HG03521 (cell line): ENCODE measurements around the gene CHD3.

Experiments
- ATAC-seq: cut with Tn5 transposase; IDR thresholded peaks from one replicate; pipeline ENCODE4 v1.9.1; 2021; ENCODE audit warnings: mild to moderate bottlenecking, moderate library complexity; ENCODE audit not compliant: unreplicated experiment

The CHD3 gene

DNA sequence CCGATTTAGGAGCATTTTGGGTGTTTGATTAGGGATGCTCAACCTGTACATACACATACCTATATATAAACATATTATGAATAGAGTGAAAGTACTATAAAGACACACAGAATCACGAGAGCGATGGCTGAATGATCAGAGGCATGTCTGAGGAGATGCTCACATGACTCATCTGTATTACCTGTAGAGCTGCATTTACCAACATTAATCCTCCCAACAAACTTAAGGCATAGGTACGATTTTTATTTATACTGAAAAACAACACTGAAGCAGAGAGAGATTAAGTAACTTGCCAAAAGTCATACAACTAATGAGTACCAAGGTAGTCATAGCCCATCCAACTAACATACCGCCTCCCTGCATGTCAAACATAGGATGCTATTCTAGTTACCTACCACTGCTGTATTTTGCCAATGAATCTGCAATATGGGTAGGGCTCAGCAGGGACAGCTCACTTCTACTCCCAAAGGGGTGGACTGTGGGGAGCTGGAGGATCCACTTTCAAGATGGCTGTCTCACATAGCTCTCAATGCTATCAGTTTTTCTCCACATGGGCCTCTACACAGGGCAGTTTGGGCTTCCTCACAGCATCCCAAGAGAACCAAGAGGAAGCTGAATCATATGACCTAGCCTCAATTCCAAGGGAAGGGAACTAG lies 23.5 kb upstream of the CHD3 start:
- ATAC-seq, result no peak

DNA sequence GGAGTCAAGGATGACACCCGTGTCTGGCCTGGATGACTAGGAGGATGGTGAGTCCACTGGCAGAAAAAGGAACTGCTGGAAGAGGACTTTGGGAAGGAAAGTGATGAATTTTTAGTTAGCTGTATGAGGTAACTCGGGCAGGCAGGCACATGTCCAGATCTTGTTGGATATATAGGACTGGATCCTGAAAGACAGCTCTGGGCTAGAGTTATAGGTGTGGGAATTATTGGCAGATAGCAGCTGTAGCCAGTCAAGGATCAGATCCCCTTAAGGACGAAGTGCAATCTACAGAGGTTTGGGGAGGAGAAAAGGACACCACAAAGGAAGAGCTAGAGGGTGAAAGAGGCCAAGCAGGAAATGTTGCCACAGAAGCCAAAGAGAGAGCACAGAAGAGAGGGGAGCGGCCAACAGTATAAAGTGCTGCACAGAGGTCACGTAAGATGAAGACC lies 20.7 kb upstream of the CHD3 start:
- no peak for ATAC-seq

DNA sequence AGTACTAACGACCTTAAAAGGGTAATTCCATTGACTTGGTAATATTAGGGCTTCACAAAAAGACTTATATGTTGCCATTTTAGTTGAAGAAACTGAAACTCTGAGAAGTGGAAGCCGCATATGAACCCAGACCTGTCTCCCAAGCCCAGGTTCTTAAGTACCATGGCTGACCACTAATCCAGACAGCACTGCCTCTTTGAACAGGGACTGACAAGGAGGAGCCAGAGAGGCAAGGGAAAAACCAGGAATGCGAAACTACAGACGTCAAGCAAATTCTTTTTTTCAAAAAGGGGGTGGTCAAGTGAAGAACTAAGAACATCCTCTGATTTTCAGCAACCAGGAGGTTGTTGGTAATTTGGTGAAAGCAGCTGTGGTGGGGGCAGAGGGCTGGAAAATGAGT lies 15.5 kb upstream of the CHD3 start:
- no peak for ATAC-seq

DNA sequence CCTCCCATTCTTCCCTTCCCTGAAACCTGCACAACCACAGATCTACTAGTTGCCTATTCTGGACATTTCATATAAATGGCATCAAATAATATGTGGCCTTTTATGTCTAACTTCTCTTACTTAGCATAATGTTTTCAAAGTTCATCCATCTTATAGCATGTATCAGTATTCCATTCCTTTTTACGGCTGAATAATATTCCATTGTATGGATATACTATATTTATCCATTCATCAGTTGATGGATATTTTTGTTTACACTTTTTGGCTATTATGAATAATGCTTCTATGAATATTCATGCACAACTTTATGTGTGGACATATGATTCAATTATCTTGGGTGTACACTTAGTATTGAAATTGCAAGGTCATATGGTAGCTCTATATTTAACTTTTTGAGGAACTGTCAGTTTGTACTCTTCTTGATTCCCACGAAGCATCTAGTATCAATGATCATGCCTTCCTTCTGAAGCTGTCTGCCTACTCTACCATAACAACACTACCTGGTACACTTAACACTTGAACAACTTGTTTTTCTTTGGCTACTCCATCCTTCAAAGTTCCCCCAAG lies 12.7 kb upstream of the CHD3 start:
- ATAC-seq, result no peak

DNA sequence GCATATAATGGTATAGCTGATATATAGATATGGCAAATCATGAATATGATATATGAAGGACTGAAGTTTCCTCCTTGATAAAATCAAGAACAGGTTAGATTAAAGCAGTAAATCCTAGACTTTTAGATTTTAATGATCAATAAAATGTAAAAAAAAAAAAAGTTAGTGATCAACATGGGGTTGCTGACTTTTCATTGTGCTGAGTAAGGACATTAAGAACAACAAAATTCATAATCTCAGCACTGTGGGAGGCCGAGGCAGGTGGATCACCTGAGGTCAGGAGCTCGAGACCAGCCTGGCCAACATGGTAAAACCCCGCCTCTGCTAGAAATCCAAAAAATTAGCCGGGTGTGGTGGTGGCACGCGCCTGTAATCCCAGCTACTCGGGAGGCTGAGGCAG lies 10.4 kb upstream of the CHD3 start:
- ATAC-seq, result no peak

DNA sequence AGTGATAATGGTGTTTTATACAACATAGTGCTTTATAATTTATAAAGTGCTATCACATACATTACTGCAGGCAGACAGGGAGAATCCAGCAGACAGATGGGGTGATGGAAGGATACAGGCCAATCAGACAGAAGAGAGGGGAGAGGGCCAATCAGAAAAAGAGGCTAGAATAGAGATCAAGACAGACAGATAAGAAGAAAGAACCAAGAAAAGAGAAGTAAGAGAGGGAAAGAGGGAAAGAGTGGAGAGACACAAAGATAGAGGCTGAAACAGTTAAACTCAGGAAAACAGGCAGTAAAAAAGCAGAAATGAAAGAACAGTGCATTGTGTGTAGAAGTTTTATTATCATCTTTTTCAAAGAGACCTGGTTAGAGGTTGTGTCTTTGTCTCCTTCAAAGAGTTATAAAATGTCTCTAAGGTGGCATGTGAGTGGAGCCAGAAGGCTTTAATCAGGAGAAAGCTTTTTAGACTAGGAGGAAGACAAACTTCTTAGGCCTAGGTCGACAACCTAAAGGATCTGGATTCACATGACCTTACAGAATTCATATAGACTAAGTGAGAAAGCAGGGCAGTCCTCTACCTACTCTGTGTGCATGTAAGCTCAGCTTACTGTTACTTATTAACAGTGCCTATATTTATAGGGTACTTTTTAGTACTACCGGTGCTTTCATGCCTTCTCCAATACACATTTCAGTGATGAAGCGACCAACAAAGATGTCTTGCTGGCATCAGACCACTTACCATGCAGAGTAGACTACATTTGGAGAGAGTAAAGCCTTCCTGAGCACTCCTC lies 8.3 kb upstream of the CHD3 start:
- no peak for ATAC-seq

DNA sequence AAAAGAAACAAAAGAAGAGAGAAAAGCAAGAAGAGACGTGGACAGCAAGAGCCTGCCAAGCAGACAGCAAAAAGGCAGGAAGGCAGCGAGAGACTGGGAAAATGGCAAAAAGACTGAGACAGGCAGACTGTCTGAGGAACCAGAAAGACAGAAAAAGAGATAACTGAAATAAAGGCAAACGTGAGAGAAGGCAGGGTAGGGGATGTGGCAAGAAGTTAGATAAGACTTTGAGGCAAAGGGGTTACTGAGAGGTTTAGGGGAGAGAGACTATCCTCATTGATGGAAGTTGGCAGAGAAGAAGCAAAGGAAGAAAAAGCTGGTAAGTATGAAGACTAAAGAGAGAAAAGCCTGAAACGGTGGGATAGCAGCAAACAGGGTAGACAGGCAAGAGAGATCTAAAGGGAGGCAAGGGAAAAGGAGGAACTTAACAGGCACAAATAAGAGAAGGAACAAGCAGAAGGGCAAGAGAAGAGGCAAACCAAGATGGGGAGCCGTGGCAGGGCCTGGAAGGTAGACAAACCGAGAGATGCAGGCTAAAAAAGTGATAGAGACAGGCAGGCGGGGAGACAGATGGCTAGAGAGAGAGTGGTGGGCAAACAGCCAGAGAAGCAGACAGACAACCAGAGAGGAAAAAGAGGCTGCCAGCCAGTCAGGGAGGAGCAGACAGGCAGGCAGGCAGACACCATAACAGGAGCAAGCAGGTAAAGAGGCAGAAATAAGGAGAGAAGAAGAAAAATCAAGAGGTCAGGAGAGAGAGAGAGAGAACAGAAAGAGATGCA lies 7.1 kb upstream of the CHD3 start:
- no peak for ATAC-seq

DNA sequence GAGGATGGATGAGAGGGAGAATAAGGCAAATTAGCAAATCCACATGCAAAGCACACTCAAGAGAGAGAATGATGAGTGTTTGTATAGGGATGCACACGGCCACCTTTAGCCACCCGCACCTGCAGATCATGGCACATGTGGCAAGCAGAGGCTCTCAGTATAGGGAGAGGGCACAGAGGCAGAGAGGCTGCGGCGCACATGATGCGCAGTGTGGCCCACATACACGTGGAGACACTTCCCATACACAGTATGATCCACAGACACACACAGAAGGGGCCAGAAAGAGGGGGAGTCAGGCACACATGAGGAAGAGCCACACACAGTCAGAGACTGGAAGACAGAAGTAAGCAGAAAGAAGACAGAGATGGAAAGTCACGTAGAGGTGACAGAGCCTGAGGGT lies 6.5 kb upstream of the CHD3 start:
- ATAC-seq, result no peak

DNA sequence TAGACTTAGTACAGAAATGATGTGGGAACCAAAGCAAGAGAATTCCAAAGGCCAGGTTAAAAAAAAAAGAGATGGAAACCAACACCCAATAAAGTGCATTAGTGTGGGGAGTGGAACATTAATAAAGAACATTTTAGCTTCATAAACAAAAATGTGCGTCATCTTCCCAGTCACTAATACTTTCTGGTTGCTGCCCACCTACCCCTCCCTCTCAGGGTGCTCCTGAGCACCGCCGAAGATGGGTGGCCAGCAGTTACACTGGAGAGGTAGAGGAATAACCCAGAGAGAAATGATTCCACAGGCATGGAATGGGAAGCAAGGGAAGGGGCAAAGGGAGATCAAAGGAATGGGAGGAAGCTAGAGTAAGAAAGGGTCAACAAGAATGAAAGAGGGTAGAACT lies 6.0 kb upstream of the CHD3 start:
- no peak for ATAC-seq

DNA sequence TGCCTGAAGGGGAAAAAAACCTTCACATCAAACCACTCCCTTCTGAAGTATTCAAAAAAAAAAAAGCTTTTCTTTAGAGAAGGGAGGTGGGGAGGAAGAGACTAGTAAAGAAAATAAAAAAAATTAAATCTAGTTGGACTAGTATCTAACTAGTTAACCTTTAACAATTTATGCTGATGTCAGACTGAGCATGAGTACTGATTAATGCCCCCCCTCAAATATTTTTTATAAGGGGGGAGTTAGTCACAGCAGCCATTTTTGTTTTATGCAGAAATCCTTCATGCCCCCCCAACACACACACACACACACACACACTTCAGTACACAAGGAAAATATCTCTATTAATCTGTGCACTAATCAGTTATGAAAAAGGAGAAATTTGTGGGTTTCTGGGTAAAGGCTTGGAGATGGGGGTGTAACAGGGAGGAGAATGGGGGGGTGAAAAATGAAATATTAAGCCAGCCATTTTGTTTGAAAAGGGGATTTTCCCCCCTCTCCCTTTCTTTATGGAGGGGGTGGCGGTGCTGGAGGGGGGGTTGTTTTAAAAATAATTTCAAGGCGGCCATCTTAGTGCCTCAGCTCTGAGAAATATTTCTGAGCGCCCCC lies 4.7 kb upstream of the CHD3 start:
- ATAC-seq, result no peak

DNA sequence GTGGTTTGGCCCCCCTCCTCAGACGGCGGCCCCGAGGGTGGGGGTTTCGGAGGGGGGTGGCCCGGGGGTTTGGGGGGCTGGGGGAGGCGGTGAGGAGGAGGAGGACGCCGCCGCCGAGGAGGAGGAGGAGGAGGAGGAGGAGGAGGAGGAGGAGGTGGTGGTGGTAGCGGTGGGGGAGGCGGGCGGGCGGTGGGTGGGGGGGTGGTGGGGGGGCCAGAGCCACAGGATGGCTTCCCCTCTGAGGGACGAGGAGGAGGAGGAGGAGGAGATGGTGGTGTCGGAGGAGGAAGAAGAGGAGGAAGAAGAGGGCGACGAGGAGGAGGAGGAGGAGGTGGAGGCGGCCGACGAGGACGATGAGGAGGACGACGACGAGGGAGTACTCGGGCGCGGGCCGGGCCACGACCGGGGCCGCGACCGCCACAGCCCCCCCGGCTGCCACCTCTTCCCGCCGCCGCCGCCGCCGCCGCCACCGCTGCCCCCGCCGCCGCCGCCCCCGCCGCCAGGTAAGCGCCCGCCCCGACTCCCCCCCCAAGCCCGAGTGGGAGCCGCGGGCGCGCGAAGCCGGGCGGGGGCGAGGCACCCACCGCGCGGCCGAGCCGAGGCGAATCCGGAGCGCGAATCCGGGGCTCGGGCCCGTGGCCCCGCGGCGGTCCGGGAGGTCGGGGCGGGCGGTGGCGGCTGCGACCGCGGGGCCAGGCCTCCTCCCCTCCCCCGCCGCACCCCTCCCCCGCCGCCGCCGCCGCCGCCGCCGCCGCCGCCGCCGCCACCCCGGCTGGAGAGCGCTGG lies 3.8 kb upstream of the CHD3 start:
- ATAC-seq, result peak; percentile 24

DNA sequence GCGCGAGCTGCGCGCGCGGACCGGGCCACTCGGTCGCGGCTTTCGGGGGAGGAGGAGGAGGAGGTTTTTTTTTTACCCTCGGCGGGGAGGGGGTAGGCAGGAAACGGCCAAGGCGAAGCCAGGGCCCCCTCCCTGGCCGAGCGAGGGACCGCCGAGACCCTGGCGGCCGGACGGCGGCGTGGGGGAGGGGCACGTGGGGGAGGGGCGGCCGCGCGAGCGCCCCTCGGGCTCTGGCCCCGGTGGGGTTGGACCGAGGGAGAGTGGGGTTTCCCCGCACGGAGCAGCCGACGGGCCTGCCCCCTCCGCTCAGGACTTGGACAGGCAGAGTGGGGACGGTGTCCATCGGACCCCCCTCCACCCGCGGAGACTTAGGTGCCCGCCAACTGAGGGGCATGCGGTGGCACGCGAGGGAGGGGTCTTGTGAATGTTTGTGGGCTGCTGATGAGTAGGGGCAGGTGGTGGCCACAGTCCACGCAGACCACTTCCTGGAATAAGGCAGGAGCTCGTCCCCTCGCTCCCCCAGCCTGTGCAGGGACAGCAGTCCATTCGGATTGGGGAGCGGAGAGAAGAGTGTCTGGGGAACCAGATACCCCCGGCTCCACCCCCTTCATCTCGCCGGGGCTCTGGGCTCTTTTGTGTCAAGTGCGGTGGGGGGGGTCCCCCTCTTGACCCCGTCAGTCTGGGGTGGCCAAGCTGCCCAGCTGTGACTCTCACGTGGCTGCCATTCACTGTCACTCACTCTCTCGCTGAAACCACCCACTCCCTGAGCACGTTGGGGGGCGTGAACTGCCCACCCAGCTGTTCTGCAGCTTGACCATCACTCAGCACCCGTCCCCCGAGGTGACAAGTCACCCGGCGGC lies 3.0 kb upstream of the CHD3 start:
- ATAC-seq, result peak; percentile 19

DNA sequence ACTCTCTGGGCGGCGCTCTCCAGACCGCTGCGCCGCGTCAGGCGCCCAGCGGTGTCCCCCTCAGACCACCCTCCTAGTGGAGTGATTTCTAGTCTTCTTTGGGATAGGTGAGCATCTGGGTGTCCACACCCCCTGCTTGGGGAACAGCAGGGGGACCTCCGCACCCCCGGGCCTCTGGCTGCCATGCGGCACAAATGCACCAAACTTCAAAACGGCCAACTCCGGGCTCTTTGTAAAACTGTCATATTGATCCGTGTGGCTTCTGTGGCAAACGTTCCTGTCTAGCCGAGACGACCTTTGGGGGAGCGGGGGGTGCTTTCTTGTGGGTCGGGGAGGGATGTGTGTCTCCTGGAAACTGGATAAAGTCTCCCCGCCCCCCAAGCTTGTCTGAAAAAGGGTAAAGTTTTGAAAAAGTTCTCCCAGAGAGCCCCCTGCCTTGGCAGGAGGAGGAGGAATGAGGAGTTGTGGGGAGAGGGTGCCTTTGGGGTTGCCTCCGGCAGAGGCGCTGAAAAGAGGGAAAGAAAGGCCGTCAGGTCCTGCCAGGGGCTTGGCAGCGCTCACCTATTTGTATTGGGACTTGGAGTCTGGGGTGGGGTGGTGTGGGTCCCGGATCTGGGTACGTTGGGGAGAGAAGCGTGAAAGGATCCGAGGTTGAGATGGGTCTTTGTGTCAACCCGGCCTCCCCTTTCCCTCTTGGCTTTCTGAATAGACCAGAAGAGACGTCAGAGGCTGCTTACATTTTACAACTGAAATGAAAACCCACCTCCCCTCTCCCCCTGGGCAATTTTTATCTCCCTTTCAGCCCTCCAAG lies 2.2 kb upstream of the CHD3 start:
- no peak for ATAC-seq

DNA sequence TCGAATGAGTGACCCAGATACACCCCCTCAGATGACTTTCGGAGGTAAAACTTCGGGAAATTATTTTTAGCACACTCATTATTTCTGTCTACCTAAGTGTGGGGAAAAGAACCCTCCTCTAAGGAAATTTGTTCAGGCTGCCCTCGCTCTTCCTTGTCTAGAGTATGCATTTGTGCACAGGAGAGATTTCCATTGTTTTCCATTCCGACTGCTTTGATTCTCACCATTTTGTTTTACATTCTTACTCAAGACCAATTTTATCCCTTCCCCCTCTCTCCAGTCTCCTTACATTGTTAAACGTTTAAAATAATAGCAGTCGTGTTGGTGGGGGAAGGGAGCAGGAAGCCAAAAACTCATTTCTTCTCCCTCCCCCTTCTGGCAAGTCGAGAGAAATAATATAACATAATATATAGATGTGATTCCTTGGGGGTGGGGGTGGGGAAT lies 1.5 kb upstream of the CHD3 start:
- no peak for ATAC-seq

DNA sequence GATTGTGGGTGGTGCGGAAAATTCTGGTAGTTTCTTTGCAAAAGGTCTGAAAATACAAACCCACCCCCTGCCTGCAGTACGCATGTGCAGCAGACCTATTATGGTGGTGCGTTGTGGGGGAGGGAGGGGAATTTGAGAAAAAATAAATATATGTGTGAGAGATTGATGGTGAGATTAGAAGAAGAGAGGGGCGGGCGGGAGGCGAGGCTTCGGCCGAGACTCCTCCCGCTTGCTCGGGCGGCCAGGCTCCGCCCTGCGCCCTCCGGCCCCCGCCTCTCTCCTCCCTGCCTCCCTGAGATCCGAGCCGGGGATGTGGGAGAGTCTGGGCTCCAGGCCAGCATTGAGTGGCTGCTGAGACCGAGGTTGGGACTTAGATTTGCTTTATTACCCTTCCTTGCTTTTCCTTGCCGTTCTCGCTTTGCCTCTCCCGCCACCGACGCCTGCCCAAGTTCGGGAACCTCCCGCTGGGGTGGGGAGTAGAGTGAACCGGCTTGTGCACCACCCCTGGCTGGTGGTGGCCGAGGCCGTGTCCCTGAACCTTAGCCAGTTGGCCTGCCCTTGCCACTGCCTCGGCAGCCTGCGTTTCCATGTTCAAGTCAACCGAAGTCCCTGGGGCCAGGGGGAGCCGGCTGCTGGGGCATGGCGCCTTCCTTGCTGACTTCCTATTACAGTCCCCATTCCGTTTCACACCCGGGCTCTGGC lies 956 bp upstream of the CHD3 start:
- ATAC-seq, result peak; percentile 36

DNA sequence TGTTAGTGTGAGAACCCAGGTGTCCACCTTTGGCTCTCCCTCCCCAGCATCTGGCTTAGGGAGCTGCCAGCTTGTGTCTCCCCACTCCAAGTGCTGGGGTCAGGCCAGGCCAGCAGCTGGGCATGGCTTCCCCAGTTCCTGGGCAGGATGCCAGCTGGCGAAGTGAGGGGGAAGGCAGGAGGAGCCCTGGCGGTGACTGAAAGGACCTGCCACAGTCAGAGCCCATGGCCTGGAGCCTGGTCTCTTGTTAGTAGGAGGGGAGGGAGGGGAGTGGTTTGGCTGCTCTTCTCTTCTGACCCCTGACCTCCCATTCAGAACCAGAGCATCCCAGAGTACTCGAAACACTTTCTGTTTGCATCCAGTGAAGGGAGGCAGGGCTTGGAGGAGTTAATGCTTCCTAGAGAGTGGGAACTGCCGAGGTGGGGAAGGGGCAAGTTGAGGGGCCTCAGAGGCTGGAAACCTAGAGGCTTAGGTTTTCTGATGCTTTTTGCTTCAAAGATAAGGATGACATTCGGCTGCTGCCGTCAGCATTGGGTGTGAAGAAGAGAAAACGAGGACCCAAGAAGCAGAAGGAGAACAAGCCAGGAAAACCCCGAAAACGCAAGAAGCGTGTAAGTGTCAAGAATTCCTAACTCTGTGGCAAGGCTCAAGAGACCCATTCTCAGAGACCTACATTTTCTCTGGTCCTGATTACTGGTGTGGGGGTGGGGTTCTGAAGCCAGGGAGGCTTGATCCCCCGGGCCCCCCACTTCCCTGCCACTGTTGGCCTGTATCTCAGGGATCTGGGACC lies 772 bp downstream of the CHD3 start:
- ATAC-seq, result no peak
